SIG-M5 treated with dmso at 0.1 percent for 504 hours (cell line): ENCODE measurements around the gene SRSF8.
A peak's percentile ranks its signal among the peaks of the same experiment; 100 is the strongest.
"Not testable (repeated sequence)": the region's sequence is repeated elsewhere in the genome, so short reads cannot be mapped to it uniquely, and the experiment has no call there.

Experiments used
- DNase-seq: peaks from one replicate; lab custom pipeline; 2025; ENCODE audit not compliant: unreplicated experiment; lab: John Stamatoyannopoulos, UW

The SRSF8 gene

GRCh38 chr11:95095858-95096587 is 29.3 kb downstream of the SRSF8 start:
- DNase-seq, result peak; percentile 85

- DNase-seq, result no peak
Observed at GRCh38 chr11:95097209-95097608, 30.5 kb downstream of the SRSF8 start.

GRCh38 chr11:95098826-95099225 is 32.1 kb downstream of the SRSF8 start:
- no peak for DNase-seq

- no peak for DNase-seq
Observed at GRCh38 chr11:95100191-95100648, 33.5 kb downstream of the SRSF8 start.

GRCh38 chr11:95100856-95101507 is 34.3 kb downstream of the SRSF8 start:
- no peak for DNase-seq

GRCh38 chr11:95101935-95102334 is 35.2 kb downstream of the SRSF8 start:
- DNase-seq, result no peak

- no peak for DNase-seq
Observed at GRCh38 chr11:95102733-95103132, 36.0 kb downstream of the SRSF8 start.

GRCh38 chr11:95103701-95104100 is 37.0 kb downstream of the SRSF8 start:
- no peak for DNase-seq

GRCh38 chr11:95104121-95104830 is 37.6 kb downstream of the SRSF8 start:
- no peak for DNase-seq

GRCh38 chr11:95104856-95105255 is 38.1 kb downstream of the SRSF8 start:
- DNase-seq, result no peak

- DNase-seq, result no peak
Observed at GRCh38 chr11:95108159-95108611, 41.5 kb downstream of the SRSF8 start.

GRCh38 chr11:95108671-95109551 is 42.2 kb downstream of the SRSF8 start:
- no peak for DNase-seq

- not testable (repeated sequence) for DNase-seq
Observed at GRCh38 chr11:95111471-95111870, 44.8 kb downstream of the SRSF8 start.

GRCh38 chr11:95111923-95112540 is 45.3 kb downstream of the SRSF8 start:
- no peak for DNase-seq

GRCh38 chr11:95115597-95115996 is 48.9 kb downstream of the SRSF8 start:
- DNase-seq, result no peak

- DNase-seq, result no peak
Observed at GRCh38 chr11:95119361-95120060, 52.8 kb downstream of the SRSF8 start.
